Peyer's patch (tissue), 4 donors: Measurements from ENCODE around the gene BCKDHB.

ENCODE experiments used
- CTCF ChIP-seq, 6 experiments: fragments of 450-650 bp in 4 of 6; fragments of 200-600 bp in 2 of 6; sonication (generic) in 1 of 6; IDR thresholded peaks; one replicate each; pipeline ENCODE4 v1.5.1; 2017 to 2019; ENCODE audit warnings: antibody characterized with exemption in 6 of 6, mild to moderate bottlenecking in 3 of 6, moderate library complexity in 1 of 6
- POLR2A ChIP-seq, 2 donors: fragments of 450-650 bp; IDR thresholded peaks; one replicate each; pipeline ENCODE4 v1.5.1; 2017; ENCODE audit warnings: antibody characterized with exemption in 2 of 2, mild to moderate bottlenecking in 2 of 2, moderate library complexity in 2 of 2

GRCh38 chr6:80223743-80224212, 117.3 kb downstream of the BCKDHB start:
- TF ChIP-seq CTCF (IDR thresholded peaks at IDR 0.05) (no peak), POLR2A (IDR thresholded peaks at IDR 0.05) (no peak)
